ENCODE measurements around the gene LYSET. TPM values are rescaled to one million over a fixed set of nuclear protein-coding genes. Genes with fewer than 3 reads are reported as not detected.
"Not testable (repeated sequence)": the region's sequence is repeated elsewhere in the genome, so short reads cannot be mapped to it uniquely, and the experiment has no call there.

The LYSET gene
- total RNA-seq, 2 experiments from 2014 or later: 12.0 to 19.7 TPM

GRCh38 chr14:93165271-93166265, 19.5 kb upstream of the LYSET start:
- DNase-seq (ENCODE audit: low spot score); BruUV-seq (replicated peaks); CTCF ChIA-PET (ENCODE audit: unreplicated experiment); H3K9me3 ChIP-seq (ENCODE audit: low read length); H3K4me3 ChIP-seq (ENCODE audit: low read depth, low read length, poor library complexity, severe bottlenecking); POLR2A ChIA-PET; intact Hi-C loops (cut with micrococcal nuclease; ENCODE audit: unreplicated experiment); H3K4me2 ChIP-seq (ENCODE audit: low read length); H3K27ac ChIP-seq (ENCODE audit: low read depth, low read length, poor library complexity, severe bottlenecking); H4K20me1 ChIP-seq (ENCODE audit: insufficient read depth, low read length); H2AFZ ChIP-seq (ENCODE audit: low read length); H3K36me3 ChIP-seq (ENCODE audit: insufficient read depth, low read length); H3K9me2 ChIP-seq (ENCODE audit: insufficient read depth, low read length); H3K79me2 ChIP-seq (ENCODE audit: insufficient read depth, low read depth, low read length); H3K4me1 ChIP-seq (ENCODE audit: insufficient read depth, low read length, poor library complexity, severe bottlenecking): not testable (repeated sequence)

- H4K20me1 ChIP-seq (ENCODE audit: insufficient read depth, low read length); BruUV-seq (replicated peaks); H3K9me2 ChIP-seq (ENCODE audit: insufficient read depth, low read length); H3K4me2 ChIP-seq (ENCODE audit: low read length); H2AFZ ChIP-seq (ENCODE audit: low read length); H3K9me3 ChIP-seq (ENCODE audit: low read length); H3K79me2 ChIP-seq (ENCODE audit: insufficient read depth, low read depth, low read length); CTCF ChIA-PET (ENCODE audit: unreplicated experiment); H3K4me3 ChIP-seq (ENCODE audit: low read depth, low read length, poor library complexity, severe bottlenecking); H3K36me3 ChIP-seq (ENCODE audit: insufficient read depth, low read length); DNase-seq (ENCODE audit: low spot score); intact Hi-C loops (cut with micrococcal nuclease; ENCODE audit: unreplicated experiment); H3K27ac ChIP-seq (ENCODE audit: low read depth, low read length, poor library complexity, severe bottlenecking); H3K4me1 ChIP-seq (ENCODE audit: insufficient read depth, low read length, poor library complexity, severe bottlenecking): not testable (repeated sequence)
- POLR2A ChIA-PET: interaction anchor here (0.6 to 1.4 kb wide), 5 partner anchors 10 to 399 kb away, joined by 3 to 5 read pairs (median 4); no protein-coding TSS in a partner anchor
These were observed 16.5 kb upstream of the LYSET start for GRCh38 chr14:93168610-93169009.

- POLR2A ChIA-PET: interaction anchor here (1.4 kb wide), 1 partner anchor 9 kb away, joined by 5 read pairs; no protein-coding TSS in a partner anchor
- H3K27ac ChIP-seq (ENCODE audit: low read depth, low read length, poor library complexity, severe bottlenecking); intact Hi-C loops (cut with micrococcal nuclease; ENCODE audit: unreplicated experiment); H3K36me3 ChIP-seq (ENCODE audit: insufficient read depth, low read length); H3K9me2 ChIP-seq (ENCODE audit: insufficient read depth, low read length); H3K79me2 ChIP-seq (ENCODE audit: insufficient read depth, low read depth, low read length); H4K20me1 ChIP-seq (ENCODE audit: insufficient read depth, low read length); DNase-seq (ENCODE audit: low spot score); H3K4me3 ChIP-seq (ENCODE audit: low read depth, low read length, poor library complexity, severe bottlenecking); H3K9me3 ChIP-seq (ENCODE audit: low read length); H3K4me1 ChIP-seq (ENCODE audit: insufficient read depth, low read length, poor library complexity, severe bottlenecking); H2AFZ ChIP-seq (ENCODE audit: low read length); BruUV-seq (replicated peaks); CTCF ChIA-PET (ENCODE audit: unreplicated experiment); H3K4me2 ChIP-seq (ENCODE audit: low read length): not testable (repeated sequence)
These were observed 15.5 kb upstream of the LYSET start for GRCh38 chr14:93169619-93170018.

- H3K9me3 ChIP-seq (ENCODE audit: low read length); POLR2A ChIA-PET; H3K4me2 ChIP-seq (ENCODE audit: low read length); intact Hi-C loops (cut with micrococcal nuclease; ENCODE audit: unreplicated experiment); H3K4me3 ChIP-seq (ENCODE audit: low read depth, low read length, poor library complexity, severe bottlenecking); H2AFZ ChIP-seq (ENCODE audit: low read length); H3K36me3 ChIP-seq (ENCODE audit: insufficient read depth, low read length); BruUV-seq (replicated peaks); H3K79me2 ChIP-seq (ENCODE audit: insufficient read depth, low read depth, low read length); DNase-seq (ENCODE audit: low spot score); H3K4me1 ChIP-seq (ENCODE audit: insufficient read depth, low read length, poor library complexity, severe bottlenecking); H4K20me1 ChIP-seq (ENCODE audit: insufficient read depth, low read length); CTCF ChIA-PET (ENCODE audit: unreplicated experiment); H3K9me2 ChIP-seq (ENCODE audit: insufficient read depth, low read length); H3K27ac ChIP-seq (ENCODE audit: low read depth, low read length, poor library complexity, severe bottlenecking): not testable (repeated sequence)
These were observed 15.0 kb upstream of the LYSET start for GRCh38 chr14:93170141-93170540.

Data from OCI-LY7 (cell line).